BLaER1 treated with 17β-estradiol and CSF1 and Interleukin-3, amounts not matched to agents 10 nM and 100 nM (cell line): Measurements from ENCODE around the gene LHX4.

Experiments
- H3K27ac ChIP-seq, 11 experiments: shearing (Covaris generic); formaldehyde crosslinking; 2 replicates each; pipeline ENCODE4 v1.8.1; 2022
- H3K27me3 ChIP-seq, 11 experiments: shearing (Covaris generic); formaldehyde crosslinking; 2 replicates each; pipeline ENCODE4 v1.8.1; 2022
- H3K36me3 ChIP-seq, 11 experiments: shearing (Covaris generic); formaldehyde crosslinking; 2 replicates each; pipeline ENCODE4 v1.8.1; 2022
- H3K4me1 ChIP-seq, 10 experiments: shearing (Covaris generic); formaldehyde crosslinking; 2 replicates each; pipeline ENCODE4 v1.8.1; 2022
- H3K4me2 ChIP-seq, 11 experiments: shearing (Covaris generic); formaldehyde crosslinking; 2 replicates each; pipeline ENCODE4 v1.8.1; 2022
- H3K4me3 ChIP-seq, 10 experiments: shearing (Covaris generic); formaldehyde crosslinking; 2 replicates each; pipeline ENCODE4 v1.8.1; 2022
- H3K9ac ChIP-seq, 11 experiments: shearing (Covaris generic); formaldehyde crosslinking; 2 replicates each; pipeline ENCODE4 v1.8.1; 2022
- H3K9me3 ChIP-seq, 11 experiments: shearing (Covaris generic); formaldehyde crosslinking; replicated peaks in 1 of 11; 2 replicates each; pipeline ENCODE4 v1.8.1; 2022
- H4K20me1 ChIP-seq, 11 experiments: shearing (Covaris generic); formaldehyde crosslinking; 2 replicates each; pipeline ENCODE4 v1.8.1; 2022
- Cebpa-rat ChIP-seq, 11 experiments: shearing (Covaris generic); IDR thresholded peaks; 2 replicates each; pipeline ENCODE4 v1.8.1; 2022

The LHX4 gene

DNA sequence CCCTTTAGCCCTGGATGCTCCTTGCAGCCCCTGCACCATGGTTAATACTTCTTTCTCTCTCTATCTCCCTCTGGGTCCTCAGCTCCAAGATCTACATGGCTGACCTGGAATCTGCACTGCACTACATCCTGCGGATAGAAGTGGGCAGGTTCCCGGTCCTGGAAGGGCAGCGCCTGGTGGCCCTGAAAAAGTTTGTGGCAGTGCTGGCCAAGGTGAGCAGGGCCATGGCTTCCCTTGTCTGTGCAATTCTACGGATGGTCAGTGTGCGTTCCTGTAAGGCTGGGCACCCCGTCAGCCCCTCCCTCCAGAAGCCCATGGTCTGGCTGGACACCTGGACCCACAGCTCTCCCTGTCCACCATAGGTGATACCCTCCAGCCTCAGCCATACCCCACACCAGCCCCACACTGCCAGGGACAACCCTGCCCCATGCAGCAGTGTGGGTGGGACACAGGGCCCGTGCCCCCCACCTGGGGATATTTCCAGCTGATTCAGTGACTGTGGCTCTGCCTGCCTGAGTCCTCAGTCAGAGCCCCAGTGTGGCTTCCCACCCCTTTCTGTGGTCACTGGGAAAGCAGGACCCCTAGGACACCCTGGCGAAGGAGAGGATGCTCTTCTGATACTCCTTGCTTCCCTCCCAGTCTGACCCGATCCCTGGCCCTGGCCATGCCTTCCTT, 44.0 kb upstream of the LHX4 start:
- H3K36me3 ChIP-seq = peaks cover 10 to 83% (median 69%) of the 10 kb centered on the region in 11 experiments; a peak in 20 of 22 replicates
- H3K27ac ChIP-seq = 0 out of 22 replicates have a peak overlapping the region, but pooled peaks of 1 of the 11 experiments have one; percentile 15
- no peaks in the 10 kb centered on the region for H3K9me3 ChIP-seq
- TF ChIP-seq Cebpa-rat (IDR thresholded peaks at IDR 0.05) = no peak
- peak overlapping the region in 2 of 11 experiments; percentile 86 to 95; a peak in 3 of 22 replicates for H3K4me2 ChIP-seq
- H3K27me3 ChIP-seq = no peaks in the 10 kb centered on the region
- peaks cover 0 to 50% (median 0%) of the 10 kb centered on the region in 11 experiments; a peak in 6 of 22 replicates for H4K20me1 ChIP-seq
- H3K4me1 ChIP-seq = peaks cover 11 to 58% (median 50%) of the 10 kb centered on the region in 10 experiments
- no peak overlapping the region for H3K4me3 ChIP-seq
- H3K9ac ChIP-seq = peak overlapping the region in 2 of 11 experiments; percentile 15 to 41; a peak in 3 of 22 replicates

- Histone ChIP-seq H3K27me3 (no peaks in the 10 kb centered on the region), H3K27ac (peak overlapping the region in 3 of 11 experiments; percentile 6 to 21 (median 15); a peak in 5 of 22 replicates), H3K4me3 (no peak overlapping the region), H4K20me1 (peaks cover 0 to 48% (median 0%) of the 10 kb centered on the region in 11 experiments; a peak in 6 of 22 replicates), H3K36me3 (peaks cover 10 to 81% (median 67%) of the 10 kb centered on the region in 11 experiments; a peak in 20 of 22 replicates), H3K9ac (peak overlapping the region in 5 of 11 experiments; percentile 12 to 41 (median 29); a peak in 5 of 22 replicates), H3K4me2 (peak overlapping the region in 7 of 11 experiments; percentile 9 to 98 (median 86); a peak in 8 of 22 replicates), H3K9me3 (no peaks in the 10 kb centered on the region), H3K4me1 (peaks cover 18 to 60% (median 57%) of the 10 kb centered on the region in 10 experiments)
- TF ChIP-seq Cebpa-rat (IDR thresholded peaks at IDR 0.05) = no peak
These were observed 43.2 kb upstream of the LHX4 start for GRCh38 chr1:180186831-180187230.

DNA sequence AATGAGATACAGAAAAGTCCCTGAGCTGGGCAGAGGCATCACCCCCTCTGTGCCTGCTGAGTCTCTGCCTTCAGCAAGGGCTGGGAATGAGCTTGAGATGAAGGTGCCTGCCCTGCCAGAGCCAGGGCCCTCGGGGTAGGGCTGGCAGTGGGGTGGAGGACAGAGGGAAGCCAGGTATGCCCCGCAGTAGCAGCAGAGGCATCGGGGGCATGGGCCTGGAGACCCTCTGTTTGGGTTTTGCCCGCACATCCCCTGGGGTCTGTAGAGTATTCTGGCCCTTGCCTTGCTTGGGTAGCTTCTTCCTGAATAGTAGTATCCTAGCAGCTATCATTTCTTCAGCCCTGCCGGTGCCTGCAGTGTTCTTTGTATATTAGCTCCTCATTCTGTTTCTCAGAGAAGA, 42.4 kb upstream of the LHX4 start:
- no peak overlapping the region for H3K4me3 ChIP-seq
- peaks cover 9 to 73% (median 61%) of the 10 kb centered on the region in 11 experiments; a peak in 20 of 22 replicates for H3K36me3 ChIP-seq
- H3K4me1 ChIP-seq = peaks cover 25 to 66% (median 63%) of the 10 kb centered on the region in 10 experiments
- H4K20me1 ChIP-seq = peaks cover 0 to 44% (median 0%) of the 10 kb centered on the region in 11 experiments; a peak in 7 of 22 replicates
- H3K27me3 ChIP-seq = no peaks in the 10 kb centered on the region
- TF ChIP-seq Cebpa-rat (IDR thresholded peaks at IDR 0.05) = no peak
- H3K27ac ChIP-seq = 0 out of 22 replicates have a peak overlapping the region, but pooled peaks of 1 of the 11 experiments have one; percentile 15
- H3K9ac ChIP-seq = peak overlapping the region in 4 of 11 experiments; percentile 29 to 47 (median 36); a peak in 3 of 22 replicates
- peak overlapping the region in 8 of 11 experiments; percentile 71 to 98 (median 82); a peak in 14 of 22 replicates for H3K4me2 ChIP-seq
- no peaks in the 10 kb centered on the region for H3K9me3 ChIP-seq

DNA sequence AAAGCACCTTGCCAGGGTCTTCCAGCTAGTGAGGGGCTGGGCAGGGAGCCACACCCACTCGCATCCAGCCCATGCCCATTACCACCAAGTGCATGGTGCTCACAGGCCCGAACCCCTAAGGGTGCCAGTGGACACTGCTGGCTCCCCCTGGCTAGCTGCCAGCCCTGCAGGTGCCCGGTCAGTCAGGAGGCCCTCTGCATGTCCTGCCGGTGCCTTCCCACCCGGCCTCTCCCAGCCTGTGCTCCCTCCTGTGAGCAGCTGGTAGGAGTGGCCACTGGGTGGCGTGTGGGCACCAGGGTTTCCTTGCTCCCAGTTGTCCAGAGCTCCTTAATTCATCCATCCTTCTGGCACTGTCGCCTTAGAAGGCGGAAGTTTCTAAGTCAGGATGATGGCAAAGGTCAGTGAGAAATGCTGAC, 42.0 kb upstream of the LHX4 start:
- peak overlapping the region in 4 of 11 experiments; percentile 18 to 50 (median 44); a peak in 3 of 22 replicates for H3K9ac ChIP-seq
- H3K27ac ChIP-seq = peak overlapping the region in 2 of 11 experiments; percentile 16 to 22; a peak in 1 of 22 replicates
- no peak overlapping the region for H3K4me3 ChIP-seq
- peaks cover 25 to 71% (median 68%) of the 10 kb centered on the region in 10 experiments for H3K4me1 ChIP-seq
- peaks cover 0 to 44% (median 0%) of the 10 kb centered on the region in 11 experiments; a peak in 7 of 22 replicates for H4K20me1 ChIP-seq
- no peaks in the 10 kb centered on the region for H3K9me3 ChIP-seq
- TF ChIP-seq Cebpa-rat (IDR thresholded peaks at IDR 0.05) = no peak
- peaks cover 7 to 68% (median 57%) of the 10 kb centered on the region in 11 experiments; a peak in 20 of 22 replicates for H3K36me3 ChIP-seq
- H3K27me3 ChIP-seq = no peaks in the 10 kb centered on the region
- H3K4me2 ChIP-seq = peak overlapping the region; percentile 29 to 98 (median 76); a peak in 18 of 22 replicates

- 0 out of 20 replicates have a peak overlapping the region, but pooled peaks of 1 of the 10 experiments have one; percentile 22 for H3K4me3 ChIP-seq
- peaks cover 0 to 44% (median 0%) of the 10 kb centered on the region in 11 experiments; a peak in 7 of 22 replicates for H4K20me1 ChIP-seq
- H3K36me3 ChIP-seq = peaks cover 7 to 64% (median 52%) of the 10 kb centered on the region in 11 experiments; a peak in 19 of 22 replicates
- H3K4me1 ChIP-seq = peaks cover 25 to 77% (median 74%) of the 10 kb centered on the region in 10 experiments
- H3K9ac ChIP-seq = peak overlapping the region in 7 of 11 experiments; percentile 7 to 50 (median 41); a peak in 7 of 22 replicates
- peak overlapping the region; percentile 29 to 98 (median 76) for H3K4me2 ChIP-seq
- H3K9me3 ChIP-seq = no peaks in the 10 kb centered on the region
- peak overlapping the region in 3 of 11 experiments; percentile 16 to 52 (median 22); a peak in 3 of 22 replicates for H3K27ac ChIP-seq
- H3K27me3 ChIP-seq = no peaks in the 10 kb centered on the region
- TF ChIP-seq Cebpa-rat (IDR thresholded peaks at IDR 0.05) = no peak
These were observed 41.3 kb upstream of the LHX4 start for GRCh38 chr1:180188684-180189175.

DNA sequence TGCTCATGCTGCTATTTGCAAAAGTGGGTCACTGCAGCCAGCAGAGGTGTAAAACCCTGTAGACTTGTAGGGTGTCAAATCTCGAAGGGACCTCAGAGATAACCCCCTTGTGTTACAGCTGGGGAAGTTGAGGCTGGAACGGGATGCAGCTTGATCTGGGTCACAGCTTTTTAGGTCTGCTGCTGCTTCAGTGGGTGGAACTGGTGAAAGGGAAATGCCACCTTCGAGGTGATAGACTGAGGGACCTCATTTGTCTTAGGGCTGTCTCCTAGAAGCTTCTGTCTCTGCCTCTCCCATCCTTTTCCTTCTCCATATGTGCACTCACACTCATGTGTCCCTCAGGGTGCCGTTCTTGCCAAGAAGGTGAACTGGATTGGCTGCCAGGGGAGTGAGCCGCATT, 40.0 kb upstream of the LHX4 start:
- peaks cover 0 to 44% (median 0%) of the 10 kb centered on the region in 11 experiments; a peak in 7 of 22 replicates for H4K20me1 ChIP-seq
- no peaks in the 10 kb centered on the region for H3K9me3 ChIP-seq
- H3K9ac ChIP-seq = no peak overlapping the region
- peak overlapping the region in 9 of 11 experiments; percentile 5 to 98 (median 86); a peak in 16 of 22 replicates for H3K4me2 ChIP-seq
- TF ChIP-seq Cebpa-rat (IDR thresholded peaks at IDR 0.05) = no peak
- H3K4me3 ChIP-seq = no peak overlapping the region; a peak in 1 of 20 replicates
- H3K27me3 ChIP-seq = no peaks in the 10 kb centered on the region
- peaks cover 7 to 59% (median 40%) of the 10 kb centered on the region in 11 experiments; a peak in 17 of 22 replicates for H3K36me3 ChIP-seq
- H3K27ac ChIP-seq = no peak overlapping the region
- H3K4me1 ChIP-seq = peaks cover 32 to 91% (median 88%) of the 10 kb centered on the region in 10 experiments

- Histone ChIP-seq H4K20me1 (peaks cover 0 to 38% (median 0%) of the 10 kb centered on the region in 11 experiments; a peak in 6 of 22 replicates), H3K36me3 (peaks cover 0 to 48% (median 32%) of the 10 kb centered on the region in 11 experiments; a peak in 17 of 22 replicates), H3K9me3 (no peaks in the 10 kb centered on the region), H3K27ac (peak overlapping the region in 8 of 11 experiments; percentile 45 to 74 (median 54); a peak in 16 of 22 replicates), H3K27me3 (no peaks in the 10 kb centered on the region), H3K4me1 (peaks cover 32 to 100% (median 99%) of the 10 kb centered on the region in 10 experiments), H3K4me2 (peak overlapping the region; percentile 64 to 98 (median 85)), H3K9ac (peak overlapping the region in 6 of 11 experiments; percentile 2 to 57 (median 32); a peak in 7 of 22 replicates), H3K4me3 (peak overlapping the region in 3 of 10 experiments; percentile 9 to 32 (median 28); a peak in 4 of 20 replicates)
- TF ChIP-seq Cebpa-rat (IDR thresholded peaks at IDR 0.05) = no peak
These were observed 37.9 kb upstream of the LHX4 start for GRCh38 chr1:180192172-180192571.
